Measurements from ENCODE around the gene TNNI2. TPM values are rescaled to one million over a fixed set of nuclear protein-coding genes. Genes with fewer than 3 reads are reported as not detected.

Gene TNNI2
- total and polyA plus RNA-seq, 10 of the 15 experiments (the other 5 are each of a cell fraction or from before 2014, with no cell fraction given) = 0.14 to 0.79 (median 0.37) TPM; not detected in 4

DNA sequence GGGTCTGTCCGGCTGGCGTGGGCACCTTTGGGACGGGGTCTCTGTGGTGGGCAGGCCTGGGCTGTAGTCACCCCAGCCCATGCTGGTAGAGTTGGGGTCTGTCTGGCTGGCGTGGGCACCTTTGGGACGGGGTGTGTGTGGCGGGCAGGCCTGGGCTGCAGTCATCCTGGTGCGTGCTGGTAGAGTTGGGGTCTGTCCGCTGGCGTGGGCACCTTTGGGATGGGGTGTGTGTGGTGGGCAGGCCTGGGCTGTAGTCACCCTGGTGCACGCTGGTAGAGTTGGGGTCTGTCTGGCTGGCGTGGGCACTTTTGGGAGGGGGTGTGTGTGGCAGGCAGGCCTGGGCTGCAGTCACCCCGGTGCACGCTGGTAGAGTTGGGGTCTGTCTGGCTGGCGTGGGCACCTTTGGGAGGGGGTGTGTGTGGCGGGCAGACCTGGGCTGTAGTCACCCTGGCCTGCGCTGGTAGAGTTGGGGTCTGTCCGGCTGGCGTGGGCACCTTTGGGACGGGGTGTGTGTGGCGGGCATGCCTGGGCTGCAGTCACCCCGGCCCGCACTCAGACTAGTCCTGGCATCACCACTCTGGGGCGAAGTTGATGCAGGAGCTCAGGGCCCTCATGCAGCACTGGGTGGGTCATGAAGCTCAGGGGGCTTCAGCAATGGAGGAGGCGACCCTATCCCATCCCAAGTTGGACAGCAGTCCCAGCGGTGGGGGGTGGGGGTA is 33.6 kb downstream of the TNNI2 start:
- in situ Hi-C loops (cut with MboI) = no loop called here
- no peak for ATAC-seq

DNA sequence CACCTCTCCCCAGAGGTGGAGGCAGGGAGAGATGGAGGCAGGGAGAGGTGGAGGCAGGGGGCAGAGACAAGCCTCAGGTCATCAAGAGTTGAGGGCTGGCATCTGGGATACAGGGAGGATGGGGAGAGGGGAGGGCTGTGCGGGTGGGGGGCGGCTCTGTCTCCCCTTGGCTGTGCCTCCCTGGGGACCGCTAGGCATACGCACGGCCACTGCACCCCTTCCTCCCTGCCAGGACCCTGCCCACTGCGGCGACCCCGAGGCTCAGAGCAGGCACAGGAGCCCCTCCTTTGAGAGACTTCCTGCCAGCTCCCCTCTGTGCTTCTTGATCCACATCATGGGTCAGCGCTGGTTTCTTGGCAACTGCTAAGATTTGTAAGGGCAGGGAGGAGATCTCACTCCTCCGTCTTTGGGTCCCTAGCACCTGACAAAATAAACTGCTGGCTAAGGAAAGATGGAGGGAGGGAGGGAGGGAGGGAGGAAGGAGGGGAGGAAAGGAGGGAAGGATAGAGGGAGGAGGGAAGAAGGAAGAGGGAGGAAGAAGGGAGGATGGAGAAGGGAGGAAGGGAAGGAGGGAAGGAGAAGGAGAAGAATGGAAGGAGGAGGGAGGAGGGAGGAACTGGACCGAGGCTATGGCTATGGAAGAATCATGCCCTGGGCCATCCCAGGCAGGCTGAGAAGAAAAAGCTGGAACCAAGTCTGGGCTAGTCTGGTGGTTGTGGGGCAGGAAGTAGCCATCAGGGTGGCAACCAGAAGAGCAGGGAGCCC is 34.4 kb downstream of the TNNI2 start:
- Histone ChIP-seq H3K79me2 (ENCODE audit: control insufficient read depth, insufficient read depth, low read length) (no peaks in the 10 kb centered on the region; the same call in none of the 2 replicates), H3K27me3 (replicated peaks in 1 of 2; ENCODE audit: control insufficient read depth in 2 of 2, insufficient read depth in 2 of 2, low read length in 1 of 2) (no peaks in the 10 kb centered on the region), H3K36me3 (ENCODE audit: control insufficient read depth in 2 of 2, insufficient read depth in 2 of 2, low read length in 1 of 2) (peaks cover 0 to 1% of the 10 kb centered on the region in 2 experiments; a peak in 2 of 4 replicates), H2AFZ (ENCODE audit: control insufficient read depth, low read depth, low read length) (no peak overlapping the region), H3K27ac (ENCODE audit: control insufficient read depth, insufficient read depth) (no peak overlapping the region), H3K4me2 (ENCODE audit: control insufficient read depth, insufficient read depth) (no peak overlapping the region), H3K9me3 (replicated peaks; ENCODE audit: control insufficient read depth, insufficient read depth, low read length) (no peaks in the 10 kb centered on the region), H3K4me1 (ENCODE audit: control insufficient read depth, insufficient read depth, low read length) (no peaks in the 10 kb centered on the region), H4K20me1 (ENCODE audit: control insufficient read depth, insufficient read depth) (no peaks in the 10 kb centered on the region; the same call in 1 of the 2 replicates), H3K4me3 (no peak overlapping the region), H3K9ac (ENCODE audit: control insufficient read depth, insufficient read depth, low read length) (no peak overlapping the region)
- BruUV-seq (replicated peaks) = no TSS peak
- WGBS (ENCODE audit: insufficient coverage, insufficient replicate concordance, low lambda C conversion rate, missing lambda C conversion rate) = 9% methylated on average over 6 of the region's 11 CpGs
- CTCF ChIA-PET = no interaction called here
- POLR2A ChIA-PET = no interaction called here
- DNase-seq (ENCODE audit: low read depth, low spot score) (no peak), FAIRE-seq (no peak), ATAC-seq (no peak)
- RAD21 ChIA-PET (ENCODE audit: unreplicated experiment) = no interaction called here
- intact Hi-C loops (cut with micrococcal nuclease; ENCODE audit: unreplicated experiment) = no loop called here
- in situ Hi-C loops (cut with MboI) = no loop called here
- SMC1A ChIA-PET (ENCODE audit: uncharacterized antibody, unreplicated experiment) = no interaction called here
- TF ChIP-seq HDGF (IDR thresholded peaks at IDR 0.05) = no peak
- no peak for TF ChIP-seq ESRRA (IDR thresholded peaks at IDR 0.05; ENCODE audit: low read length)
- TF ChIP-seq, protein P1, sequence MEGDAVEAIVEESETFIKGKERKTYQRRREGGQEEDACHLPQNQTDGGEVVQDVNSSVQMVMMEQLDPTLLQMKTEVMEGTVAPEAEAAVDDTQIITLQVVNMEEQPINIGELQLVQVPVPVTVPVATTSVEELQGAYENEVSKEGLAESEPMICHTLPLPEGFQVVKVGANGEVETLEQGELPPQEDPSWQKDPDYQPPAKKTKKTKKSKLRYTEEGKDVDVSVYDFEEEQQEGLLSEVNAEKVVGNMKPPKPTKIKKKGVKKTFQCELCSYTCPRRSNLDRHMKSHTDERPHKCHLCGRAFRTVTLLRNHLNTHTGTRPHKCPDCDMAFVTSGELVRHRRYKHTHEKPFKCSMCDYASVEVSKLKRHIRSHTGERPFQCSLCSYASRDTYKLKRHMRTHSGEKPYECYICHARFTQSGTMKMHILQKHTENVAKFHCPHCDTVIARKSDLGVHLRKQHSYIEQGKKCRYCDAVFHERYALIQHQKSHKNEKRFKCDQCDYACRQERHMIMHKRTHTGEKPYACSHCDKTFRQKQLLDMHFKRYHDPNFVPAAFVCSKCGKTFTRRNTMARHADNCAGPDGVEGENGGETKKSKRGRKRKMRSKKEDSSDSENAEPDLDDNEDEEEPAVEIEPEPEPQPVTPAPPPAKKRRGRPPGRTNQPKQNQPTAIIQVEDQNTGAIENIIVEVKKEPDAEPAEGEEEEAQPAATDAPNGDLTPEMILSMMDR (IDR thresholded peaks at IDR 0.05 in 2 of 3, conservative IDR thresholded peaks at IDR 0.05 in 1 of 3; ENCODE audit: control insufficient read depth in 2 of 3, extremely low read depth in 1 of 3, insufficient read depth in 1 of 3, low read depth in 3 of 3, low read length in 3 of 3) = no peak
- TF ChIP-seq, protein P2, sequence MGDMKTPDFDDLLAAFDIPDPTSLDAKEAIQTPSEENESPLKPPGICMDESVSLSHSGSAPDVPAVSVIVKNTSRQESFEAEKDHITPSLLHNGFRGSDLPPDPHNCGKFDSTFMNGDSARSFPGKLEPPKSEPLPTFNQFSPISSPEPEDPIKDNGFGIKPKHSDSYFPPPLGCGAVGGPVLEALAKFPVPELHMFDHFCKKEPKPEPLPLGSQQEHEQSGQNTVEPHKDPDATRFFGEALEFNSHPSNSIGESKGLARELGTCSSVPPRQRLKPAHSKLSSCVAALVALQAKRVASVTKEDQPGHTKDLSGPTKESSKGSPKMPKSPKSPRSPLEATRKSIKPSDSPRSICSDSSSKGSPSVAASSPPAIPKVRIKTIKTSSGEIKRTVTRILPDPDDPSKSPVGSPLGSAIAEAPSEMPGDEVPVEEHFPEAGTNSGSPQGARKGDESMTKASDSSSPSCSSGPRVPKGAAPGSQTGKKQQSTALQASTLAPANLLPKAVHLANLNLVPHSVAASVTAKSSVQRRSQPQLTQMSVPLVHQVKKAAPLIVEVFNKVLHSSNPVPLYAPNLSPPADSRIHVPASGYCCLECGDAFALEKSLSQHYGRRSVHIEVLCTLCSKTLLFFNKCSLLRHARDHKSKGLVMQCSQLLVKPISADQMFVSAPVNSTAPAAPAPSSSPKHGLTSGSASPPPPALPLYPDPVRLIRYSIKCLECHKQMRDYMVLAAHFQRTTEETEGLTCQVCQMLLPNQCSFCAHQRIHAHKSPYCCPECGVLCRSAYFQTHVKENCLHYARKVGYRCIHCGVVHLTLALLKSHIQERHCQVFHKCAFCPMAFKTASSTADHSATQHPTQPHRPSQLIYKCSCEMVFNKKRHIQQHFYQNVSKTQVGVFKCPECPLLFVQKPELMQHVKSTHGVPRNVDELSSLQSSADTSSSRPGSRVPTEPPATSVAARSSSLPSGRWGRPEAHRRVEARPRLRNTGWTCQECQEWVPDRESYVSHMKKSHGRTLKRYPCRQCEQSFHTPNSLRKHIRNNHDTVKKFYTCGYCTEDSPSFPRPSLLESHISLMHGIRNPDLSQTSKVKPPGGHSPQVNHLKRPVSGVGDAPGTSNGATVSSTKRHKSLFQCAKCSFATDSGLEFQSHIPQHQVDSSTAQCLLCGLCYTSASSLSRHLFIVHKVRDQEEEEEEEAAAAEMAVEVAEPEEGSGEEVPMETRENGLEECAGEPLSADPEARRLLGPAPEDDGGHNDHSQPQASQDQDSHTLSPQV (IDR thresholded peaks at IDR 0.05) = no peak
- no peak for TF ChIP-seq ZZZ3 (IDR thresholded peaks at IDR 0.05; ENCODE audit: control insufficient read depth, insufficient read length, low read depth)
- TF ChIP-seq ZNF217 (IDR thresholded peaks at IDR 0.05) = no peak

More for the DNA sequence above, 33.6 kb downstream of the TNNI2 start:
- DNase-seq (ENCODE audit: low read depth, low spot score) = no peak
- ChIA-PET CTCF (no interaction called here), SMC1A (ENCODE audit: uncharacterized antibody, unreplicated experiment) (no interaction called here), RAD21 (ENCODE audit: unreplicated experiment) (no interaction called here), POLR2A (no interaction called here)
- Histone ChIP-seq H3K27me3 (replicated peaks in 1 of 2; ENCODE audit: control insufficient read depth in 2 of 2, insufficient read depth in 2 of 2, low read length in 1 of 2) (no peaks in the 10 kb centered on the region), H3K27ac (ENCODE audit: control insufficient read depth, insufficient read depth) (no peak overlapping the region), H3K4me3 (no peak overlapping the region), H2AFZ (ENCODE audit: control insufficient read depth, low read depth, low read length) (no peak overlapping the region), H3K4me2 (ENCODE audit: control insufficient read depth, insufficient read depth) (no peak overlapping the region), H3K4me1 (ENCODE audit: control insufficient read depth, insufficient read depth, low read length) (no peaks in the 10 kb centered on the region), H3K36me3 (ENCODE audit: control insufficient read depth in 2 of 2, insufficient read depth in 2 of 2, low read length in 1 of 2) (peaks cover 0 to 1% of the 10 kb centered on the region in 2 experiments; a peak in 3 of 4 replicates), H4K20me1 (ENCODE audit: control insufficient read depth, insufficient read depth) (no peaks in the 10 kb centered on the region; the same call in 1 of the 2 replicates), H3K9me3 (replicated peaks; ENCODE audit: control insufficient read depth, insufficient read depth, low read length) (no peaks in the 10 kb centered on the region), H3K79me2 (ENCODE audit: control insufficient read depth, insufficient read depth, low read length) (peaks cover 1% of the 10 kb centered on the region), H3K9ac (ENCODE audit: control insufficient read depth, insufficient read depth, low read length) (no peak overlapping the region)
- BruUV-seq (replicated peaks) = no TSS peak
- FAIRE-seq = no peak
- WGBS (ENCODE audit: insufficient coverage, insufficient replicate concordance, low lambda C conversion rate, missing lambda C conversion rate) = 94% methylated on average over 19 of the region's 25 CpGs
- no peak for TF ChIP-seq BCL11A (IDR thresholded peaks at IDR 0.05; ENCODE audit: low read depth, low read length)
- 0 out of 2 replicates have a peak, but pooled peaks have one; percentile 12 for TF ChIP-seq POLR2AphosphoS5 (IDR thresholded peaks at IDR 0.05; ENCODE audit: low read length)
- intact Hi-C loops (cut with micrococcal nuclease; ENCODE audit: unreplicated experiment) = no loop called here
